Loucy (cell line): Measurements from ENCODE around the gene CD82.

Experiments used
- H2AFZ ChIP-seq: fragments of 200-600 bp; sonication (generic); 2 replicates; pipeline ENCODE4 v1.6.0; 2016; ENCODE audit warnings: antibody characterized with exemption, mild to moderate bottlenecking, low read length, moderate library complexity
- H3F3A ChIP-seq: fragments of 200-600 bp; 2 replicates; pipeline ENCODE4 v1.6.0; 2016; ENCODE audit warnings: antibody characterized with exemption, low read depth, mild to moderate bottlenecking
- H3K27me3 ChIP-seq: fragments of 200-600 bp; sonication (generic); 2 replicates; pipeline ENCODE4 v1.6.1; 2014; ENCODE audit warnings: low read length, mild to moderate bottlenecking; ENCODE audit not compliant: insufficient read depth, poor library complexity, severe bottlenecking
- H3K36me3 ChIP-seq: fragments of 200-600 bp; sonication (generic); 2 replicates; pipeline ENCODE4 v1.6.1; 2016; ENCODE audit warnings: low read length; ENCODE audit not compliant: insufficient read depth
- H3K4me1 ChIP-seq: fragments of 200-600 bp; sonication (generic); 2 replicates; pipeline ENCODE4 v1.5.1; 2014; ENCODE audit warnings: low read length, mild to moderate bottlenecking; ENCODE audit not compliant: insufficient read depth, poor library complexity, severe bottlenecking
- H3K4me2 ChIP-seq: fragments of 200-600 bp; sonication (generic); 2 replicates; pipeline ENCODE4 v1.6.0; 2014; ENCODE audit warnings: antibody characterized with exemption, low read length, low read depth, mild to moderate bottlenecking; ENCODE audit not compliant: poor library complexity, severe bottlenecking
- H3K4me3 ChIP-seq: fragments of 200-600 bp; sonication (generic); 2 replicates; pipeline ENCODE4 v1.5.1; 2014; ENCODE audit warnings: low read length, mild to moderate bottlenecking, mixed read lengths; ENCODE audit not compliant: poor library complexity, severe bottlenecking
- H3K79me2 ChIP-seq: fragments of 200-600 bp; sonication (generic); 2 replicates; pipeline ENCODE4 v1.6.1; 2014; ENCODE audit warnings: low read length; ENCODE audit not compliant: insufficient read depth
- H3K9ac ChIP-seq: fragments of 200-600 bp; sonication (generic); 2 replicates; pipeline ENCODE4 v1.6.0; 2014; ENCODE audit warnings: mild to moderate bottlenecking, low read depth, low read length, moderate library complexity; ENCODE audit not compliant: poor library complexity, severe bottlenecking
- H3K9me2 ChIP-seq: fragments of 200-600 bp; sonication (generic); replicated peaks from 2 replicates; pipeline ENCODE4 v1.6.1; 2016; ENCODE audit warnings: low read depth, low read length, mixed read lengths
- H3K9me3 ChIP-seq: fragments of 200-600 bp; sonication (generic); 2 replicates; pipeline ENCODE4 v1.6.1; 2014; ENCODE audit warnings: mild to moderate bottlenecking, antibody characterized with exemption, low read length, low read depth; ENCODE audit not compliant: insufficient read depth
- H4K20me1 ChIP-seq: fragments of 200-600 bp; sonication (generic); 2 replicates; pipeline ENCODE4 v1.6.0; 2014; ENCODE audit warnings: antibody characterized with exemption, low read length, mild to moderate bottlenecking; ENCODE audit not compliant: insufficient read depth, poor library complexity, severe bottlenecking
- CTCF ChIP-seq: fragments of 200-600 bp; sonication (generic); conservative IDR thresholded peaks from 2 replicates; pipeline ENCODE4 v1.5.1; 2014; ENCODE audit warnings: mild to moderate bottlenecking, antibody characterized with exemption, low read length
- EZH2phosphoT487 ChIP-seq: fragments of 200-600 bp; IDR thresholded peaks from 2 replicates; pipeline ENCODE4 v1.6.1; 2018; ENCODE audit warnings: antibody characterized with exemption, mild to moderate bottlenecking, moderate library complexity, borderline replicate concordance

CD82 gene

GRCh38 chr11:44581246-44581645 lies 15.8 kb downstream of the CD82 start:
- H4K20me1 ChIP-seq = peaks cover 58% of the 10 kb centered on the region
- no peak overlapping the region for H2AFZ ChIP-seq
- H3K4me3 ChIP-seq = no peak overlapping the region
- peaks cover 54% of the 10 kb centered on the region for H3K4me1 ChIP-seq
- H3K9me3 ChIP-seq = no peaks in the 10 kb centered on the region
- no peaks in the 10 kb centered on the region for H3F3A ChIP-seq
- TF ChIP-seq CTCF (no peak), EZH2phosphoT487 (no peak)
- H3K27me3 ChIP-seq = no peaks in the 10 kb centered on the region
- H3K79me2 ChIP-seq = peaks cover 100% of the 10 kb centered on the region
- peaks cover 52% of the 10 kb centered on the region; the same call in 1 of the 2 replicates for H3K36me3 ChIP-seq
- H3K9ac ChIP-seq = peak overlapping the region; percentile 10
- no peaks in the 10 kb centered on the region for H3K9me2 ChIP-seq
- peak overlapping the region; percentile 94 for H3K4me2 ChIP-seq

GRCh38 chr11:44582641-44583352 lies 17.3 kb downstream of the CD82 start:
- no peak overlapping the region for H3K4me2 ChIP-seq
- H3K4me1 ChIP-seq = peaks cover 38% of the 10 kb centered on the region
- TF ChIP-seq EZH2phosphoT487 (no peak), CTCF (no peak)
- no peak overlapping the region for H3K4me3 ChIP-seq
- H4K20me1 ChIP-seq = peaks cover 66% of the 10 kb centered on the region
- H3K9me2 ChIP-seq = no peaks in the 10 kb centered on the region
- H3K9ac ChIP-seq = no peak overlapping the region
- H3K9me3 ChIP-seq = no peaks in the 10 kb centered on the region
- no peaks in the 10 kb centered on the region for H3K27me3 ChIP-seq
- no peak overlapping the region for H2AFZ ChIP-seq
- no peaks in the 10 kb centered on the region for H3F3A ChIP-seq
- peaks cover 68% of the 10 kb centered on the region; the same call in 1 of the 2 replicates for H3K36me3 ChIP-seq
- peaks cover 96% of the 10 kb centered on the region for H3K79me2 ChIP-seq

- Histone ChIP-seq H3K4me1 (peaks cover 33% of the 10 kb centered on the region), H3K79me2 (peaks cover 91% of the 10 kb centered on the region), H3K9me3 (no peaks in the 10 kb centered on the region), H3F3A (no peaks in the 10 kb centered on the region), H3K27me3 (no peaks in the 10 kb centered on the region), H4K20me1 (peaks cover 66% of the 10 kb centered on the region), H3K36me3 (peaks cover 73% of the 10 kb centered on the region; the same call in 1 of the 2 replicates), H2AFZ (no peak overlapping the region), H3K9me2 (no peaks in the 10 kb centered on the region), H3K9ac (no peak overlapping the region), H3K4me2 (no peak overlapping the region), H3K4me3 (no peak overlapping the region)
- TF ChIP-seq EZH2phosphoT487 (no peak), CTCF (no peak)
Observed at GRCh38 chr11:44583353-44583669, 17.8 kb downstream of the CD82 start.
